ENCODE results near the gene SSH3. TPM values are rescaled to one million over a fixed set of nuclear protein-coding genes. Genes with fewer than 3 reads are reported as not detected.
A peak's percentile ranks its signal among the peaks of the same experiment; 100 is the strongest.

The SSH3 gene
- total RNA-seq, 2 experiments from 2014 or later = 9.2 to 18.5 TPM

DNA sequence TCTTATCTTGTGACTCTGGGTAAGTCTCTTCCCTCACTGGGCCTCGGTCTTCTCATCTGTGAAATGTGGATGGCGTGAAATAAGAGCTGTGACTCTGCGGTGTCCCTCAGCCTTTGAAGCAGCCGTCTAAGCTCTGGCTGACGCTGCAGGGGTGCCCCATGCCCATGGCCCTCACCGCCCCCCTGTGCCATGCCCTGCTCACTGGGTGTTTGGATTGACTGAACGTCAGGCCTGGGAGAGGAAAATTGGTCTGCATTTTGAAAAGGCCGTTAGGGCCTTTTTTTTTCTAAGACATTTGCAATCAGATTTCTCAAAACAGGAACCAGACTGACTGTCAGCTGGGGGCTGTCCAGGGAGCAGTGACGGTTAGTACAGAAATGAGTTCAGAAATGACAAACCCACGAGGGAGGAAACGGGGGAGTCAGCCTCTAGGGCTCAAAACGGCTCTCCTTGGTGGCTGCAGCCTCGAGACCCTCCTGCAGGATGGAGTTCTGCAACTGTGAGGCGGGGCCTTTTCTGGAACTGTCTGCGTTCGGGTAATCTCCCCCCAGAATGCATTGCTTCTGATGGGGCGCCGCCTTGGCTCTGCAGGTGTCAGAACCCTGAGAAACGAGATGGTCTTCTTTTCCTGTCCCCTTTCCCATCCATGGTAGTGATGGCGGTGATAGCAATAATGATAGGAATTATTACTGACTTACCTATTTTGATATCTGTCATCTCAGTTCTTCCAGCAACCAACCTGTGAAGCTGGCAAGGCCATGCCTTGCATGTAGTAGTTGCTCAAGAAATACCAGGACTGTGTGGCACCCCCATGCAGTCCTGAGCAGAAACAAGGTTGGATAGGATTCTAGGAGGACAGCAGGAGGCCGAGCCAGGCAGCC, 35.0 kb upstream of the SSH3 start:
- TF ChIP-seq EZH2phosphoT487 (IDR thresholded peaks at IDR 0.05; ENCODE audit: borderline replicate concordance, low read depth, low read length) = no peak
- TF ChIP-seq, protein P1, sequence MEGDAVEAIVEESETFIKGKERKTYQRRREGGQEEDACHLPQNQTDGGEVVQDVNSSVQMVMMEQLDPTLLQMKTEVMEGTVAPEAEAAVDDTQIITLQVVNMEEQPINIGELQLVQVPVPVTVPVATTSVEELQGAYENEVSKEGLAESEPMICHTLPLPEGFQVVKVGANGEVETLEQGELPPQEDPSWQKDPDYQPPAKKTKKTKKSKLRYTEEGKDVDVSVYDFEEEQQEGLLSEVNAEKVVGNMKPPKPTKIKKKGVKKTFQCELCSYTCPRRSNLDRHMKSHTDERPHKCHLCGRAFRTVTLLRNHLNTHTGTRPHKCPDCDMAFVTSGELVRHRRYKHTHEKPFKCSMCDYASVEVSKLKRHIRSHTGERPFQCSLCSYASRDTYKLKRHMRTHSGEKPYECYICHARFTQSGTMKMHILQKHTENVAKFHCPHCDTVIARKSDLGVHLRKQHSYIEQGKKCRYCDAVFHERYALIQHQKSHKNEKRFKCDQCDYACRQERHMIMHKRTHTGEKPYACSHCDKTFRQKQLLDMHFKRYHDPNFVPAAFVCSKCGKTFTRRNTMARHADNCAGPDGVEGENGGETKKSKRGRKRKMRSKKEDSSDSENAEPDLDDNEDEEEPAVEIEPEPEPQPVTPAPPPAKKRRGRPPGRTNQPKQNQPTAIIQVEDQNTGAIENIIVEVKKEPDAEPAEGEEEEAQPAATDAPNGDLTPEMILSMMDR (conservative IDR thresholded peaks at IDR 0.05; ENCODE audit: low read length) = no peak
- intact Hi-C loops (cut with micrococcal nuclease; ENCODE audit: unreplicated experiment) = loop anchor here (1.0 to 5.0 kb wide), 4 partner anchors 9 to 379 kb away; partner anchors contain the start of genes CDK2AP2 and PITPNM1
- Histone ChIP-seq H3K4me3 (ENCODE audit: low read depth, low read length, poor library complexity, severe bottlenecking) (peak overlapping the region; percentile 87), H3K4me2 (ENCODE audit: low read length) (peak overlapping the region; percentile 97), H4K20me1 (ENCODE audit: insufficient read depth, low read length) (peaks cover 7% of the 10 kb centered on the region; the same call in 1 of the 2 replicates), H2AFZ (ENCODE audit: low read length) (no peak overlapping the region), H3K36me3 (ENCODE audit: insufficient read depth, low read length) (peaks cover 65% of the 10 kb centered on the region), H3K9me2 (ENCODE audit: insufficient read depth, low read length) (no peaks in the 10 kb centered on the region), H3K9me3 (ENCODE audit: low read length) (no peaks in the 10 kb centered on the region), H3K79me2 (ENCODE audit: insufficient read depth, low read depth, low read length) (peaks cover 67% of the 10 kb centered on the region), H3K27ac (ENCODE audit: low read depth, low read length, poor library complexity, severe bottlenecking) (peak overlapping the region; percentile 98), H3K4me1 (ENCODE audit: insufficient read depth, low read length, poor library complexity, severe bottlenecking) (peaks cover 86% of the 10 kb centered on the region)
- ChIA-PET POLR2A (interaction anchor here (0.7 to 2.4 kb wide), 2 partner anchors 9 to 83 kb away, joined by 3 to 10 read pairs; no protein-coding TSS in a partner anchor), CTCF (ENCODE audit: unreplicated experiment) (interaction anchor here (0.5 to 1.1 kb wide), 2 partner anchors 9 to 141 kb away, joined by 3 to 6 read pairs; no protein-coding TSS in a partner anchor)
- no TSS peak for BruUV-seq (replicated peaks)
- peak; percentile 92 for DNase-seq (ENCODE audit: low spot score)

DNA sequence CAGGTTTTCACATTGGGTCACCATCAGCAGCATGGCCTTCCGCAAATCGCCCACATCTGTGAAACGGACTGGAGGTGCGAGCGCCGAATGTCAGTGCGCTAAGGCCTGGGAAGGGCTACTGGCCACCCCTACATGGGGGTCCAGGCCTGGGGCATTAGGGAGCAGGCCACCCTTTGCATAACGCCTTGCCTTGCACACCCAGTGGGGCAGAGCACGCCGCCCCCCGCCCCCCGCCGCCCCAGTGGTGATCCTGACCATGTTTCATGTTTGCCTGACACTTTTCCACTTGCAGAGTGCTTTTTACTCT, 34.4 kb upstream of the SSH3 start:
- peaks cover 72% of the 10 kb centered on the region for H3K79me2 ChIP-seq (ENCODE audit: insufficient read depth, low read depth, low read length)
- H3K4me3 ChIP-seq (ENCODE audit: low read depth, low read length, poor library complexity, severe bottlenecking) = peak overlapping the region; percentile 87
- H3K27ac ChIP-seq (ENCODE audit: low read depth, low read length, poor library complexity, severe bottlenecking) = peak overlapping the region; percentile 98
- no peaks in the 10 kb centered on the region for H3K9me2 ChIP-seq (ENCODE audit: insufficient read depth, low read length)
- CTCF ChIA-PET (ENCODE audit: unreplicated experiment) = no interaction called here
- H3K9me3 ChIP-seq (ENCODE audit: low read length) = no peaks in the 10 kb centered on the region
- peak overlapping the region; percentile 97 for H3K4me2 ChIP-seq (ENCODE audit: low read length)
- intact Hi-C loops (cut with micrococcal nuclease; ENCODE audit: unreplicated experiment) = loop anchor here (1.0 to 5.0 kb wide), 4 partner anchors 8 to 378 kb away; partner anchors contain the start of genes CDK2AP2 and PITPNM1
- no TSS peak for BruUV-seq (replicated peaks)
- no peak overlapping the region for H2AFZ ChIP-seq (ENCODE audit: low read length)
- peaks cover 70% of the 10 kb centered on the region for H3K36me3 ChIP-seq (ENCODE audit: insufficient read depth, low read length)
- DNase-seq (ENCODE audit: low spot score) = no peak
- H3K4me1 ChIP-seq (ENCODE audit: insufficient read depth, low read length, poor library complexity, severe bottlenecking) = peaks cover 86% of the 10 kb centered on the region
- TF ChIP-seq, protein P1 (conservative IDR thresholded peaks at IDR 0.05; ENCODE audit: low read length) = no peak
- no peak for TF ChIP-seq EZH2phosphoT487 (IDR thresholded peaks at IDR 0.05; ENCODE audit: borderline replicate concordance, low read depth, low read length)
- H4K20me1 ChIP-seq (ENCODE audit: insufficient read depth, low read length) = peaks cover 7% of the 10 kb centered on the region; the same call in 1 of the 2 replicates
- POLR2A ChIA-PET = interaction anchor here (1.6 kb wide), 1 partner anchor 19 kb away, joined by 5 read pairs; no protein-coding TSS in a partner anchor

All from OCI-LY7 (cell line).